HG03565 (cell line): Measurements from ENCODE around the gene HUWE1.
A peak's percentile ranks its signal among the peaks of the same experiment; 100 is the strongest.

Source experiments
- ATAC-seq: cut with Tn5 transposase; IDR thresholded peaks from one replicate; pipeline ENCODE4 v1.9.1; 2021; ENCODE audit warnings: mild to moderate bottlenecking, moderate library complexity; ENCODE audit not compliant: unreplicated experiment

The HUWE1 gene

GRCh38 chrX:53685711-53686110 lies 808 bp downstream of the HUWE1 start:
- ATAC-seq: no peak

GRCh38 chrX:53684415-53685192 lies 1.9 kb downstream of the HUWE1 start:
- no peak for ATAC-seq

- peak; percentile 61 for ATAC-seq
Measured at GRCh38 chrX:53683556-53684414, 2.7 kb downstream of the HUWE1 start.

GRCh38 chrX:53682885-53683555 lies 3.5 kb downstream of the HUWE1 start:
- ATAC-seq: no peak

GRCh38 chrX:53681661-53682060 lies 4.9 kb downstream of the HUWE1 start:
- no peak for ATAC-seq

GRCh38 chrX:53678667-53679066 lies 7.9 kb downstream of the HUWE1 start:
- no peak for ATAC-seq

- no peak for ATAC-seq
Measured at GRCh38 chrX:53677286-53677685, 9.2 kb downstream of the HUWE1 start.

- ATAC-seq: no peak
Measured at GRCh38 chrX:53674581-53674980, 11.9 kb downstream of the HUWE1 start.

- ATAC-seq: no peak
Measured at GRCh38 chrX:53669258-53669657, 17.3 kb downstream of the HUWE1 start.

- no peak for ATAC-seq
Measured at GRCh38 chrX:53666171-53666570, 20.3 kb downstream of the HUWE1 start.

GRCh38 chrX:53660004-53660403 lies 26.5 kb downstream of the HUWE1 start:
- no peak for ATAC-seq

- no peak for ATAC-seq
Measured at GRCh38 chrX:53659039-53659438, 27.5 kb downstream of the HUWE1 start.

GRCh38 chrX:53656845-53657244 lies 29.7 kb downstream of the HUWE1 start:
- ATAC-seq: no peak

GRCh38 chrX:53654376-53654775 lies 32.1 kb downstream of the HUWE1 start:
- no peak for ATAC-seq

GRCh38 chrX:53644751-53645150 lies 41.8 kb downstream of the HUWE1 start:
- no peak for ATAC-seq

- no peak for ATAC-seq
Measured at GRCh38 chrX:53642337-53642736, 44.2 kb downstream of the HUWE1 start.

GRCh38 chrX:53639257-53639656 lies 47.3 kb downstream of the HUWE1 start:
- ATAC-seq: no peak

- ATAC-seq: no peak
Measured at GRCh38 chrX:53637479-53637878, 49.0 kb downstream of the HUWE1 start.

- ATAC-seq: no peak
Measured at GRCh38 chrX:53631156-53631555, 55.4 kb downstream of the HUWE1 start.

- ATAC-seq: no peak
Measured at GRCh38 chrX:53630261-53630660, 56.3 kb downstream of the HUWE1 start.

- ATAC-seq: no peak
Measured at GRCh38 chrX:53622431-53622830, 64.1 kb downstream of the HUWE1 start.
